OCI-LY7 (cell line): Measurements from ENCODE around the gene PIM3. TPM values are rescaled to one million over a fixed set of nuclear protein-coding genes. Genes with fewer than 3 reads are reported as not detected.

Experiments used
- BruUV-seq: library from RNA; stranded (reverse); fragments of 400-500 nt; replicated peaks from 2 replicates; lab custom pipeline; 2021; lab: Mats Ljungman, UMichigan
- CTCF ChIA-PET: fragments of 300-600 bp; sonication (Branson Sonifier 250); formaldehyde crosslinking; loops from one replicate; lab custom pipeline; 2022; ENCODE audit warnings: antibody characterized with exemption; ENCODE audit not compliant: unreplicated experiment; lab: Charles Lee
- POLR2A ChIA-PET: fragments of 300-600 bp; sonication (Branson Sonifier 250); formaldehyde crosslinking; loops from one replicate; lab custom pipeline; 2022; ENCODE audit warnings: antibody characterized with exemption; lab: Charles Lee
- DNase-seq: peaks from one replicate; pipeline ENCODE4 v3.0.0-alpha.2; 2015; ENCODE audit warnings: low spot score
- H2AFZ ChIP-seq: fragments of 200-600 bp; sonication (generic), shearing (Covaris generic); 2 replicates; pipeline ENCODE4 v1.6.1; 2014; ENCODE audit warnings: mild to moderate bottlenecking, antibody characterized with exemption, low read length, moderate library complexity
- H3K27ac ChIP-seq: fragments of 200-600 bp; sonication (generic); 2 replicates; pipeline ENCODE4 v1.5.1; 2014; ENCODE audit warnings: mixed run types, low read depth, mild to moderate bottlenecking, moderate library complexity, low read length, inconsistent platforms; ENCODE audit not compliant: poor library complexity, severe bottlenecking
- H3K36me3 ChIP-seq: fragments of 200-600 bp; sonication (generic); 2 replicates; pipeline ENCODE4 v1.6.1; 2014; ENCODE audit warnings: mild to moderate bottlenecking, antibody characterized with exemption, low read length, moderate library complexity, mixed read lengths; ENCODE audit not compliant: insufficient read depth
- H3K4me1 ChIP-seq: fragments of 200-600 bp; sonication (generic); 2 replicates; pipeline ENCODE4 v1.5.1; 2014; ENCODE audit warnings: mild to moderate bottlenecking, low read length; ENCODE audit not compliant: insufficient read depth, poor library complexity, severe bottlenecking
- H3K4me2 ChIP-seq: fragments of 200-600 bp; sonication (generic); 2 replicates; pipeline ENCODE4 v1.6.1; 2014; ENCODE audit warnings: mild to moderate bottlenecking, low read length
- H3K4me3 ChIP-seq: fragments of 200-600 bp; sonication (generic); 2 replicates; pipeline ENCODE4 v1.5.1; 2014; ENCODE audit warnings: mild to moderate bottlenecking, low read depth, low read length; ENCODE audit not compliant: poor library complexity, severe bottlenecking
- H3K79me2 ChIP-seq: fragments of 200-600 bp; sonication (generic); 2 replicates; pipeline ENCODE4 v1.6.1; 2016; ENCODE audit warnings: low read depth, mild to moderate bottlenecking, low read length, moderate library complexity, mixed read lengths; ENCODE audit not compliant: insufficient read depth
- H3K9me2 ChIP-seq: fragments of 200-600 bp; sonication (generic); 2 replicates; pipeline ENCODE4 v1.6.1; 2016; ENCODE audit warnings: mild to moderate bottlenecking, low read length, mixed read lengths; ENCODE audit not compliant: insufficient read depth
- H3K9me3 ChIP-seq: fragments of 200-600 bp; sonication (generic); 2 replicates; pipeline ENCODE4 v1.6.1; 2014; ENCODE audit warnings: mild to moderate bottlenecking, mixed run types, low read length, mixed read lengths
- H4K20me1 ChIP-seq: fragments of 200-600 bp; sonication (generic); 2 replicates; pipeline ENCODE4 v1.6.1; 2014; ENCODE audit warnings: mild to moderate bottlenecking, antibody characterized with exemption, low read length, moderate library complexity, mixed read lengths; ENCODE audit not compliant: insufficient read depth
- CTCF ChIP-seq: fragments of 200-600 bp; sonication (generic); conservative IDR thresholded peaks from 2 replicates; pipeline ENCODE4 v1.5.1; 2014; ENCODE audit warnings: mild to moderate bottlenecking, antibody characterized with exemption, low read length, moderate library complexity, mixed read lengths
- EZH2phosphoT487 ChIP-seq: fragments of 200-600 bp; sonication (generic); IDR thresholded peaks from 2 replicates; pipeline ENCODE4 v1.6.1; 2018; ENCODE audit warnings: low read depth, borderline replicate concordance, mild to moderate bottlenecking, mixed run types, antibody characterized with exemption, low read length, moderate library complexity, mixed read lengths
- intact Hi-C: fragments of 100-400 bp; cut with micrococcal nuclease; formaldehyde crosslinking; loops from one replicate; pipeline ENCODE4 v1.10.0; 2022; ENCODE audit not compliant: unreplicated experiment
- total RNA-seq, 2 experiments: library from RNA; depleted of rRNA in 1 of 2; stranded (reverse); fragments of >200 nt in 1 of 2; shearing (Covaris generic) in 1 of 2; gene quantifications; 2 replicates each; pipeline ENCODE4 v1.2.3, GENCODE V29; 2014 to 2022

Gene PIM3
- total RNA-seq, 2 experiments from 2014 or later = 60.5 to 81.7 TPM

- ChIA-PET CTCF (no interaction called here), POLR2A (no interaction called here)
- no peak for TF ChIP-seq CTCF
- TF ChIP-seq EZH2phosphoT487 = no peak
- no peaks in the 10 kb centered on the region for H3K36me3 ChIP-seq
- no peaks in the 10 kb centered on the region for H3K9me2 ChIP-seq
- no peak overlapping the region for H2AFZ ChIP-seq
- peaks cover 10% of the 10 kb centered on the region for H3K4me1 ChIP-seq
- H3K27ac ChIP-seq = no peak overlapping the region
- no peaks in the 10 kb centered on the region for H3K9me3 ChIP-seq
- no peak for DNase-seq
- no peaks in the 10 kb centered on the region for H4K20me1 ChIP-seq
- no peaks in the 10 kb centered on the region for H3K79me2 ChIP-seq
- no peak overlapping the region for H3K4me3 ChIP-seq
- intact Hi-C loops = no loop called here
- no TSS peak for BruUV-seq
- H3K4me2 ChIP-seq = no peak overlapping the region
These were observed 38.7 kb downstream of the PIM3 start for GRCh38 chr22:49999063-49999945.

- POLR2A ChIA-PET = no interaction called here
- CTCF ChIA-PET = no interaction called here
- H3K79me2 ChIP-seq = no peaks in the 10 kb centered on the region
- intact Hi-C loops = no loop called here
- H3K4me3 ChIP-seq = no peak overlapping the region
- H3K27ac ChIP-seq = no peak overlapping the region
- H3K9me2 ChIP-seq = no peaks in the 10 kb centered on the region
- no peak for DNase-seq
- H4K20me1 ChIP-seq = no peaks in the 10 kb centered on the region
- TF ChIP-seq EZH2phosphoT487 = no peak
- no peak overlapping the region for H3K4me2 ChIP-seq
- BruUV-seq = no TSS peak
- H2AFZ ChIP-seq = no peak overlapping the region
- no peaks in the 10 kb centered on the region for H3K36me3 ChIP-seq
- H3K4me1 ChIP-seq = peaks cover 10% of the 10 kb centered on the region
- no peaks in the 10 kb centered on the region for H3K9me3 ChIP-seq
These were observed 39.5 kb downstream of the PIM3 start for GRCh38 chr22:49999946-50000586.

- intact Hi-C loops = no loop called here
- Histone ChIP-seq H3K27ac (no peak overlapping the region), H2AFZ (no peak overlapping the region), H3K79me2 (no peaks in the 10 kb centered on the region), H3K4me3 (no peak overlapping the region), H4K20me1 (no peaks in the 10 kb centered on the region), H3K36me3 (no peaks in the 10 kb centered on the region), H3K4me1 (peaks cover 10% of the 10 kb centered on the region), H3K9me2 (no peaks in the 10 kb centered on the region), H3K4me2 (no peak overlapping the region), H3K9me3 (no peaks in the 10 kb centered on the region)
- POLR2A ChIA-PET = no interaction called here
- TF ChIP-seq CTCF (no peak), EZH2phosphoT487 (no peak)
- CTCF ChIA-PET = no interaction called here
- no peak for DNase-seq
- no TSS peak for BruUV-seq
These were observed 40.2 kb downstream of the PIM3 start for GRCh38 chr22:50000587-50001387.
